Measurements from ENCODE around the gene CLTC. TPM values are rescaled to one million over a fixed set of nuclear protein-coding genes. Genes with fewer than 3 reads are reported as not detected.

Gene CLTC
- total RNA-seq, 3 donors from 2014 or later (not counting 1 experiment from before 2014, with no cell fraction given) = 116 to 127 (median 117) TPM

- Mint-ChIP-seq H3K4me1 (peaks cover 61 to 63% of the 10 kb centered on the region in 2 donors), H3K36me3 (no peaks in the 10 kb centered on the region), H3K4me3 (no peak overlapping the region), H3K27me3 (ENCODE audit: low read depth in 2 of 2) (no peaks in the 10 kb centered on the region), H3K27ac (peak overlapping the region in 1 of 2 donors; percentile 71), H3K9me3 (no peaks in the 10 kb centered on the region)
- WGBS (ENCODE audit: insufficient coverage) = 86% methylated on average over 1 of the region's 1 CpG
- DNase-seq (no peak), ATAC-seq (no peak)
- no peaks in the 10 kb centered on the region for H3K9me3 ChIP-seq (ENCODE audit: control insufficient read depth, insufficient read depth, low read length)
- intact Hi-C loops (cut with micrococcal nuclease) = no loop called here
- H3K36me3 ChIP-seq (ENCODE audit: control insufficient read depth, insufficient read depth, low read length) = no peaks in the 10 kb centered on the region
- TF ChIP-seq, protein P1, sequence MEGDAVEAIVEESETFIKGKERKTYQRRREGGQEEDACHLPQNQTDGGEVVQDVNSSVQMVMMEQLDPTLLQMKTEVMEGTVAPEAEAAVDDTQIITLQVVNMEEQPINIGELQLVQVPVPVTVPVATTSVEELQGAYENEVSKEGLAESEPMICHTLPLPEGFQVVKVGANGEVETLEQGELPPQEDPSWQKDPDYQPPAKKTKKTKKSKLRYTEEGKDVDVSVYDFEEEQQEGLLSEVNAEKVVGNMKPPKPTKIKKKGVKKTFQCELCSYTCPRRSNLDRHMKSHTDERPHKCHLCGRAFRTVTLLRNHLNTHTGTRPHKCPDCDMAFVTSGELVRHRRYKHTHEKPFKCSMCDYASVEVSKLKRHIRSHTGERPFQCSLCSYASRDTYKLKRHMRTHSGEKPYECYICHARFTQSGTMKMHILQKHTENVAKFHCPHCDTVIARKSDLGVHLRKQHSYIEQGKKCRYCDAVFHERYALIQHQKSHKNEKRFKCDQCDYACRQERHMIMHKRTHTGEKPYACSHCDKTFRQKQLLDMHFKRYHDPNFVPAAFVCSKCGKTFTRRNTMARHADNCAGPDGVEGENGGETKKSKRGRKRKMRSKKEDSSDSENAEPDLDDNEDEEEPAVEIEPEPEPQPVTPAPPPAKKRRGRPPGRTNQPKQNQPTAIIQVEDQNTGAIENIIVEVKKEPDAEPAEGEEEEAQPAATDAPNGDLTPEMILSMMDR (IDR thresholded peaks at IDR 0.05) = no peak
- H3K27me3 ChIP-seq (ENCODE audit: control insufficient read depth, insufficient read depth, low read length) = no peaks in the 10 kb centered on the region
- H3K4me1 ChIP-seq (ENCODE audit: control insufficient read depth, insufficient read depth, low read length) = peaks cover 21% of the 10 kb centered on the region
- H3K4me3 ChIP-seq (ENCODE audit: low read length) = no peak overlapping the region
- no peak overlapping the region for H3K27ac ChIP-seq (ENCODE audit: low read length)
Observed at GRCh38 chr17:59631276-59631675, 11.6 kb downstream of the CLTC start.

DNA sequence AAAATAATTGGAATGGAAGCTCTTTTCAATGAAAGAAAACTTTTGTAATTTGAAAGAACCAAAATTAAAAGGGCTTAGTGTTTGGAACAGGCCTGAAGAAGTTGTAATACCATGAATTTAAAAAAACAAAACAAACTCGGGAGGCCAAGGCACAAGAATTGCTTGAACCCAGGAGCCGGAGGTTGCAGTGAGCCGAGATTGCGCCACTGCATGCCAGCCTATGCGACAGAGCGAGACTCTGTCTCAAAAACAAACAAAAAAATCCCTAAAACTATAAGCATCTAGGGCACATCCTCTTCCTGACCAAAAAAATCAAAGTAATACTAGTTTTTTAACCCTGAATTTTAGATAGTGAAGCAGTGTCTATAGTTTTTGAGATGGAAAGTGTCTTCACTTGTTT lies 12.7 kb downstream of the CLTC start:
- no peak overlapping the region for H3K27ac Mint-ChIP-seq
- no peak overlapping the region for H3K27ac ChIP-seq (ENCODE audit: low read length)
- intact Hi-C loops (cut with micrococcal nuclease) = no loop called here
- no peaks in the 10 kb centered on the region for H3K9me3 ChIP-seq (ENCODE audit: control insufficient read depth, insufficient read depth, low read length)
- no peaks in the 10 kb centered on the region for H3K27me3 Mint-ChIP-seq (ENCODE audit: low read depth in 2 of 2)
- H3K4me1 Mint-ChIP-seq = peaks cover 55 to 59% of the 10 kb centered on the region in 2 donors
- H3K36me3 Mint-ChIP-seq = no peaks in the 10 kb centered on the region
- ATAC-seq = no peak
- no peaks in the 10 kb centered on the region for H3K36me3 ChIP-seq (ENCODE audit: control insufficient read depth, insufficient read depth, low read length)
- TF ChIP-seq, protein P1 (IDR thresholded peaks at IDR 0.05) = no peak
- no peak overlapping the region for H3K4me3 ChIP-seq (ENCODE audit: low read length)
- no peaks in the 10 kb centered on the region for H3K27me3 ChIP-seq (ENCODE audit: control insufficient read depth, insufficient read depth, low read length)
- no peak for DNase-seq
- H3K4me1 ChIP-seq (ENCODE audit: control insufficient read depth, insufficient read depth, low read length) = peaks cover 16% of the 10 kb centered on the region
- H3K4me3 Mint-ChIP-seq = no peak overlapping the region
- WGBS (ENCODE audit: insufficient coverage) = 93% methylated on average over 6 of the region's 6 CpGs
- no peaks in the 10 kb centered on the region for H3K9me3 Mint-ChIP-seq

- Histone ChIP-seq H3K4me3 (ENCODE audit: low read length) (no peak overlapping the region), H3K4me1 (ENCODE audit: control insufficient read depth, insufficient read depth, low read length) (peaks cover 11% of the 10 kb centered on the region), H3K36me3 (ENCODE audit: control insufficient read depth, insufficient read depth, low read length) (no peaks in the 10 kb centered on the region), H3K9me3 (ENCODE audit: control insufficient read depth, insufficient read depth, low read length) (no peaks in the 10 kb centered on the region), H3K27me3 (ENCODE audit: control insufficient read depth, insufficient read depth, low read length) (no peaks in the 10 kb centered on the region), H3K27ac (ENCODE audit: low read length) (no peak overlapping the region)
- Mint-ChIP-seq H3K4me1 (peaks cover 46 to 58% of the 10 kb centered on the region in 2 donors), H3K36me3 (no peaks in the 10 kb centered on the region), H3K27ac (peak overlapping the region; percentile 53 to 77), H3K27me3 (ENCODE audit: low read depth in 2 of 2) (no peaks in the 10 kb centered on the region), H3K9me3 (no peaks in the 10 kb centered on the region), H3K4me3 (no peak overlapping the region)
- TF ChIP-seq, protein P1 (IDR thresholded peaks at IDR 0.05) = no peak
- 95% methylated on average over 4 of the region's 5 CpGs for WGBS (ENCODE audit: insufficient coverage)
- DNase-seq = no peak
- intact Hi-C loops (cut with micrococcal nuclease) = no loop called here
- no peak for ATAC-seq
Observed at GRCh38 chr17:59633658-59634359, 14.1 kb downstream of the CLTC start.

Data from natural killer cell (primary cell).